Esophagus squamous epithelium (tissue), 4 donors: ENCODE measurements around the gene DCDC2.
"Not testable (repeated sequence)": the region's sequence is repeated elsewhere in the genome, so short reads cannot be mapped to it uniquely, and the experiment has no call there.

ENCODE experiments used
- POLR2A ChIP-seq, 4 donors: fragments of 450-650 bp; IDR thresholded peaks; one replicate each; pipeline ENCODE4 v1.6.1; 2017; ENCODE audit warnings: antibody characterized with exemption in 4 of 4, mild to moderate bottlenecking in 4 of 4, moderate library complexity in 3 of 4
- TF ChIP-seq, protein P1 (sequence below), 6 experiments: fragments of 450-650 bp in 4 of 6; fragments of 200-600 bp in 2 of 6; sonication (generic) in 2 of 6; IDR thresholded peaks; one replicate each; pipeline ENCODE4 v1.5.1; 2016 to 2019; ENCODE audit warnings: antibody characterized with exemption in 6 of 6, mild to moderate bottlenecking in 4 of 6, moderate library complexity in 4 of 6

GRCh38 chr6:24258214-24258613 lies 99.6 kb downstream of the DCDC2 start:
- TF ChIP-seq, protein P1, sequence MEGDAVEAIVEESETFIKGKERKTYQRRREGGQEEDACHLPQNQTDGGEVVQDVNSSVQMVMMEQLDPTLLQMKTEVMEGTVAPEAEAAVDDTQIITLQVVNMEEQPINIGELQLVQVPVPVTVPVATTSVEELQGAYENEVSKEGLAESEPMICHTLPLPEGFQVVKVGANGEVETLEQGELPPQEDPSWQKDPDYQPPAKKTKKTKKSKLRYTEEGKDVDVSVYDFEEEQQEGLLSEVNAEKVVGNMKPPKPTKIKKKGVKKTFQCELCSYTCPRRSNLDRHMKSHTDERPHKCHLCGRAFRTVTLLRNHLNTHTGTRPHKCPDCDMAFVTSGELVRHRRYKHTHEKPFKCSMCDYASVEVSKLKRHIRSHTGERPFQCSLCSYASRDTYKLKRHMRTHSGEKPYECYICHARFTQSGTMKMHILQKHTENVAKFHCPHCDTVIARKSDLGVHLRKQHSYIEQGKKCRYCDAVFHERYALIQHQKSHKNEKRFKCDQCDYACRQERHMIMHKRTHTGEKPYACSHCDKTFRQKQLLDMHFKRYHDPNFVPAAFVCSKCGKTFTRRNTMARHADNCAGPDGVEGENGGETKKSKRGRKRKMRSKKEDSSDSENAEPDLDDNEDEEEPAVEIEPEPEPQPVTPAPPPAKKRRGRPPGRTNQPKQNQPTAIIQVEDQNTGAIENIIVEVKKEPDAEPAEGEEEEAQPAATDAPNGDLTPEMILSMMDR (IDR thresholded peaks at IDR 0.05), result not testable (repeated sequence)
- TF ChIP-seq POLR2A (IDR thresholded peaks at IDR 0.05), result not testable (repeated sequence)
